CD1c-positive myeloid dendritic cell (primary cell): Measurements from ENCODE around the gene PLXNA2.

Experiments used
- DNase-seq: peaks from one replicate; pipeline ENCODE4 v3.0.0-alpha.2; 2016; ENCODE audit errors: extremely low spot score

The PLXNA2 gene

DNA sequence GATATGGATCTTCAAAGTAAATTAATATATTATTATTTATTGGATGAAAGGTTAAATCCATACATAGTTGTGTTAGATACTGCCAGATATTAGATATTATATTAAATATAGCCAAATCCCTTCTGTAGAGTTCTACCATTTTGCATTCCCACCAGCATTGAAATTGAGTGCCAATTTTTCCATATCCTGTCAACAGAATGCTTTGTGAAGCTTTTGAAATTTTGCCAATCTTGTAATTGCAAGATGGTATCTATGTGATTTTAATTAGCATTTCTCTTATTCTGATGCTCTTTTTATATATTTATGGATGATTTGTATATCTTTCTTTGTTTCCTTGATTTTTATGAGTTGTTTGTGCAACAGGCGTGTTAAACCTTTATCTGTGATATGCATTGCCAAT lies 266.3 kb downstream of the PLXNA2 start:
- DNase-seq = no peak

- DNase-seq = peak; percentile 72
Observed at GRCh38 chr1:207973898-207974568, 270.2 kb downstream of the PLXNA2 start.

DNA sequence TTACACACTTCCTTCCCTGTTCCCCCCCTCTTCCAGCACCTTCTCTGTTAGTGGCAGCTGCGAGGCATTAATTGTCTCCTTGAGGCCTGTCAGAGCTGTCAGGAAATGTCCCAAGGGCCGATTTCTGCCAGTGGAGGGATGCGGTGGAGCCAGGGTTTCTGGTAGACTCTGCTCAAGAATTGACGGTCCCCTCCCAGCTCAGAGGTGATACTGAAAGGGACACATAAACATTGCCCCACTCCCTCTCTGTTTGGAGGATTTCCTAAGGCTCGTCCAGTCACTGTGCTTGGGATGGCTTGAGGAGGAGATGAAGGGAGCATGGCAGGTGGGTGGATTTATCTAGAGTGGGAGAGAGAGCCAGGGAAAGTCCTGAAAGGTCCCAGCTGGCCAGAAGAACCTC lies 271.8 kb downstream of the PLXNA2 start:
- DNase-seq = no peak
